K562 (cell line): ENCODE data around the gene PPIC. TPM values are rescaled to one million over a fixed set of nuclear protein-coding genes. Genes with fewer than 3 reads are reported as not detected.

Source experiments
- CXXC5 ChIP-seq: fragments of 250-450 bp; sonication (Bioruptor Pico); IDR thresholded peaks from 2 replicates; pipeline ENCODE4 v1.8.0; 2022; ENCODE audit warnings: inconsistent platforms, mild to moderate bottlenecking, moderate library complexity
- E2F6 ChIP-seq, 2 experiments: IDR thresholded peaks; 2 replicates each; pipeline ENCODE4 v1.6.1; 2011; ENCODE audit warnings: borderline replicate concordance in 1 of 2, control low read depth in 1 of 2, low read depth in 1 of 2, low read length in 1 of 2, mild to moderate bottlenecking in 1 of 2, mixed read lengths in 1 of 2, moderate library complexity in 1 of 2; ENCODE audit not compliant: insufficient read depth in 1 of 2, insufficient read length in 1 of 2, poor library complexity in 1 of 2, severe bottlenecking in 1 of 2; ENCODE audit errors: extremely low read depth in 1 of 2
- MGA ChIP-seq: fragments of 450-650 bp; IDR thresholded peaks from 2 replicates; pipeline ENCODE4 v1.6.1; 2016; ENCODE audit warnings: mild to moderate bottlenecking, moderate library complexity
- ZKSCAN8 ChIP-seq: fragments of 200-800 bp; sonication (Bioruptor generic); IDR thresholded peaks from 2 replicates; pipeline ENCODE4 v1.6.1; 2016; ENCODE audit warnings: missing genetic modification characterization, missing compliant biosample characterization
- ZNF12 ChIP-seq: sonication (generic); formaldehyde crosslinking; IDR thresholded peaks from 2 replicates; pipeline ENCODE4 v1.4.0; 2020; ENCODE audit warnings: mild to moderate bottlenecking, missing genetic modification reagents
- polyA plus RNA-seq, 8 experiments: library from polyadenylated mRNA; depleted of rRNA in 4 of 8; stranded (reverse) in 5 of 8; unstranded in 3 of 8; fragments of >200 nt; fragmentation: Nextera tagmentation in 2 of 8; fragmentation: Illumina TruSeq in 1 of 8; extraction: Ambion mirVana in 2 of 8; extraction: Trizol in 1 of 8; gene quantifications; 2 replicates each; pipeline versions ENCODE4 v1.2.1 to v1.2.3, GENCODE V29; 2011 to 2014; ENCODE audit warnings: inconsistent platforms in 1 of 8, missing spikeins in 1 of 8
- total RNA-seq, 7 experiments: library from RNA; depleted of rRNA in 6 of 7; stranded (reverse); fragments of >200 nt in 6 of 7; fragmentation: Illumina TruSeq in 2 of 7; extraction: Trizol in 2 of 7; gene quantifications; 2 replicates each; pipeline versions ENCODE4 v1.2.1 to v1.2.3, GENCODE V29; 2011 to 2021; ENCODE audit warnings: low replicate concordance in 1 of 7
- TF ChIP-seq, protein P1 (sequence below): sonication (generic); formaldehyde crosslinking; IDR thresholded peaks from 2 replicates; pipeline ENCODE4 v1.8.0; 2023; ENCODE audit warnings: mild to moderate bottlenecking, missing genetic modification reagents
- TF ChIP-seq, protein P2 (sequence below): fragments of 250-450 bp; sonication (Bioruptor Pico); IDR thresholded peaks from 2 replicates; pipeline ENCODE4 v1.9.0; 2021; ENCODE audit warnings: mild to moderate bottlenecking

PPIC gene
- total and polyA plus RNA-seq, 9 of the 15 experiments (the other 6 are each of a cell fraction or from before 2014, with no cell fraction given) = 1.3 to 4.5 (median 2.8) TPM

DNA sequence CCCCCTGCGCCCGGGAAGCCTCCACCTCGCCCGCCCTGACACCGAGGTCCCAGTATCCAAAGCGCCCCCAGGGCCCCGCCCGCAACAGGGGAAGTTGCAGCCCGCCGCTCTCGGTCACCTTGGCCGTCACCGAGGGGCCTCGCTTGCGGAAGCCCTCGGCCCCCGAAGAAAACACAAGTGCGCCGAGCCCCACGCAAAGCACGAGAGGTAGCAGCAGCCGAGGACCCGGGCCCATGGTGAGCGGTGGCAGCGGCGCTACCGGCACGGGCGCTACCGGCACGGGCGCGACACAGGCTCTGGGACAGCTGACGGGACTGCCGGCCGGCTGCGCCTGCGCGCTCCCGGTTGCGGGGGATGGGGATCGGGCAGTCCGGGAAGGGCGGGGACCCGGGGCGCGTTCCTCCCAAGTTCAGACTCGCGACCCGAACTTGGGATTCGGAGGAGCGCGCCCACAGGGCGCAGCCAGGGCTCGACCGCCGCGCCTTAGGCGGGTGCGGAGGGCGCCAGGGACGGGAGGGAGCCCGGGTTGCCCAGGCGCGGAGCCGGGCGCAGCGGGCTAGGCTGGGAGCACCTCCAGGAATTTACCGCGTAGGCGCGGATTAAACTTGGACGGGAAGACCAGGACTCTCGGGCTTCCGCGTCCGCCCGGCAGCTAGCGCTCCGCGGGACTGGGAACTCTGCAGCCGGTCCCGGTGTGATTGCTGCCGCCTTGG lies at the start of gene PPIC (continued):
- TF ChIP-seq MGA = no peak
- TF ChIP-seq ZNF12 (CRISPR knock-in tag) = no peak
- TF ChIP-seq, protein P1, sequence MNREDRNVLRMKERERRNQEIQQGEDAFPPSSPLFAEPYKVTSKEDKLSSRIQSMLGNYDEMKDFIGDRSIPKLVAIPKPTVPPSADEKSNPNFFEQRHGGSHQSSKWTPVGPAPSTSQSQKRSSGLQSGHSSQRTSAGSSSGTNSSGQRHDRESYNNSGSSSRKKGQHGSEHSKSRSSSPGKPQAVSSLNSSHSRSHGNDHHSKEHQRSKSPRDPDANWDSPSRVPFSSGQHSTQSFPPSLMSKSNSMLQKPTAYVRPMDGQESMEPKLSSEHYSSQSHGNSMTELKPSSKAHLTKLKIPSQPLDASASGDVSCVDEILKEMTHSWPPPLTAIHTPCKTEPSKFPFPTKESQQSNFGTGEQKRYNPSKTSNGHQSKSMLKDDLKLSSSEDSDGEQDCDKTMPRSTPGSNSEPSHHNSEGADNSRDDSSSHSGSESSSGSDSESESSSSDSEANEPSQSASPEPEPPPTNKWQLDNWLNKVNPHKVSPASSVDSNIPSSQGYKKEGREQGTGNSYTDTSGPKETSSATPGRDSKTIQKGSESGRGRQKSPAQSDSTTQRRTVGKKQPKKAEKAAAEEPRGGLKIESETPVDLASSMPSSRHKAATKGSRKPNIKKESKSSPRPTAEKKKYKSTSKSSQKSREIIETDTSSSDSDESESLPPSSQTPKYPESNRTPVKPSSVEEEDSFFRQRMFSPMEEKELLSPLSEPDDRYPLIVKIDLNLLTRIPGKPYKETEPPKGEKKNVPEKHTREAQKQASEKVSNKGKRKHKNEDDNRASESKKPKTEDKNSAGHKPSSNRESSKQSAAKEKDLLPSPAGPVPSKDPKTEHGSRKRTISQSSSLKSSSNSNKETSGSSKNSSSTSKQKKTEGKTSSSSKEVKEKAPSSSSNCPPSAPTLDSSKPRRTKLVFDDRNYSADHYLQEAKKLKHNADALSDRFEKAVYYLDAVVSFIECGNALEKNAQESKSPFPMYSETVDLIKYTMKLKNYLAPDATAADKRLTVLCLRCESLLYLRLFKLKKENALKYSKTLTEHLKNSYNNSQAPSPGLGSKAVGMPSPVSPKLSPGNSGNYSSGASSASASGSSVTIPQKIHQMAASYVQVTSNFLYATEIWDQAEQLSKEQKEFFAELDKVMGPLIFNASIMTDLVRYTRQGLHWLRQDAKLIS (CRISPR knock-in tag) = 0 out of 2 replicates have a peak, but pooled peaks have one; percentile 62
- peak; percentile 57 for TF ChIP-seq CXXC5 (CRISPR knock-in tag)
- no peak for TF ChIP-seq E2F6 (IDR thresholded peaks at IDR 0.05; ENCODE audit: borderline replicate concordance in 1 of 2, extremely low read depth in 1 of 2, insufficient read depth in 1 of 2, insufficient read length in 1 of 2, low read depth in 1 of 2, low read length in 1 of 2, poor library complexity in 1 of 2, severe bottlenecking in 1 of 2)
- no peak for TF ChIP-seq ZKSCAN8
- TF ChIP-seq, protein P2, sequence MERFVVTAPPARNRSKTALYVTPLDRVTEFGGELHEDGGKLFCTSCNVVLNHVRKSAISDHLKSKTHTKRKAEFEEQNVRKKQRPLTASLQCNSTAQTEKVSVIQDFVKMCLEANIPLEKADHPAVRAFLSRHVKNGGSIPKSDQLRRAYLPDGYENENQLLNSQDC (CRISPR knock-in tag) = no peak
